PC-9 (cell line): ENCODE measurements around the gene PTPN2. TPM values are rescaled to one million over a fixed set of nuclear protein-coding genes. Genes with fewer than 3 reads are reported as not detected.

Source experiments
- BruUV-seq: library from RNA; stranded (reverse); fragments of 400-500 nt; replicated peaks from 2 replicates; lab custom pipeline; 2021; lab: Mats Ljungman, UMichigan
- CTCF ChIA-PET: fragments of 300-600 bp; sonication (Branson Sonifier 250); formaldehyde crosslinking; loops from one replicate; lab custom pipeline; 2022; ENCODE audit warnings: antibody characterized with exemption; lab: Charles Lee
- POLR2A ChIA-PET: fragments of 300-600 bp; sonication (Branson Sonifier 250); formaldehyde crosslinking; loops from one replicate; lab custom pipeline; 2022; ENCODE audit warnings: antibody characterized with exemption; ENCODE audit not compliant: unreplicated experiment; lab: Charles Lee
- DNase-seq, 2 experiments: peaks; one replicate each; pipeline versions ENCODE4 v3.0.0 to v3.0.0-alpha.2; 2015 to 2022; ENCODE audit warnings: mixed read lengths in 1 of 2
- H2AFZ ChIP-seq: fragments of 200-600 bp; sonication (generic); 2 replicates; pipeline ENCODE4 v1.8.1; 2017; ENCODE audit warnings: antibody characterized with exemption
- H3F3A ChIP-seq: fragments of 200-600 bp; sonication (generic); 2 replicates; pipeline ENCODE4 v1.8.1; 2017; ENCODE audit warnings: antibody characterized with exemption, mild to moderate bottlenecking, low read depth; ENCODE audit not compliant: insufficient read depth
- H3K27ac ChIP-seq: fragments of 200-600 bp; sonication (generic); 2 replicates; pipeline ENCODE4 v1.6.1; 2016; ENCODE audit warnings: mixed run types
- H3K27me3 ChIP-seq: fragments of 200-600 bp; sonication (generic); 2 replicates; pipeline ENCODE4 v1.6.1; 2016; ENCODE audit warnings: low read depth, mixed run types; ENCODE audit not compliant: insufficient read depth
- H3K36me3 ChIP-seq: fragments of 200-600 bp; sonication (generic); 2 replicates; pipeline ENCODE4 v1.6.1; 2016; ENCODE audit warnings: low read depth, mixed run types
- H3K4me1 ChIP-seq: fragments of 200-600 bp; sonication (generic); replicated peaks from 2 replicates; pipeline ENCODE4 v1.6.1; 2016; ENCODE audit warnings: mixed run types; ENCODE audit not compliant: insufficient read depth
- H3K4me2 ChIP-seq: fragments of 200-600 bp; sonication (generic); 2 replicates; pipeline ENCODE4 v1.6.1; 2017; ENCODE audit warnings: mixed run types
- H3K4me3 ChIP-seq: fragments of 200-600 bp; sonication (generic); 2 replicates; pipeline ENCODE4 v1.6.1; 2016; ENCODE audit warnings: mixed run types
- H3K79me2 ChIP-seq: fragments of 200-600 bp; sonication (generic); 2 replicates; pipeline ENCODE4 v1.6.1; 2017; ENCODE audit warnings: low read depth, mixed run types
- H3K9me2 ChIP-seq: fragments of 200-600 bp; sonication (generic); 2 replicates; pipeline ENCODE4 v1.8.1; 2017; ENCODE audit warnings: mild to moderate bottlenecking; ENCODE audit not compliant: insufficient read depth
- H3K9me3 ChIP-seq: fragments of 200-600 bp; sonication (generic); 2 replicates; pipeline ENCODE4 v1.8.1; 2016; ENCODE audit warnings: low read depth; ENCODE audit not compliant: insufficient read depth
- H4K20me1 ChIP-seq: fragments of 200-600 bp; sonication (generic); 2 replicates; pipeline ENCODE4 v1.8.1; 2017; ENCODE audit not compliant: insufficient read depth
- EZH2 ChIP-seq: fragments of 200-600 bp; sonication (generic); IDR thresholded peaks from 2 replicates; pipeline ENCODE4 v1.8.0; 2017; ENCODE audit warnings: antibody characterized with exemption, low read depth
- intact Hi-C: fragments of 100-400 bp; cut with micrococcal nuclease; formaldehyde crosslinking; loops from one replicate; pipeline ENCODE4 v1.10.0; 2022; ENCODE audit not compliant: unreplicated experiment
- total RNA-seq: library from RNA; stranded (reverse); gene quantifications from 2 replicates; pipeline ENCODE4 v1.2.3, GENCODE V29; 2021
- TF ChIP-seq, protein P1 (sequence below): fragments of 200-600 bp; sonication (generic); conservative IDR thresholded peaks from 2 replicates; pipeline ENCODE4 v1.6.1; 2017; ENCODE audit warnings: mixed run types, antibody characterized with exemption, mild to moderate bottlenecking, moderate library complexity

PTPN2 gene
- total RNA-seq, 1 experiment from 2014 or later: 78.1 TPM

- TF ChIP-seq, protein P1, sequence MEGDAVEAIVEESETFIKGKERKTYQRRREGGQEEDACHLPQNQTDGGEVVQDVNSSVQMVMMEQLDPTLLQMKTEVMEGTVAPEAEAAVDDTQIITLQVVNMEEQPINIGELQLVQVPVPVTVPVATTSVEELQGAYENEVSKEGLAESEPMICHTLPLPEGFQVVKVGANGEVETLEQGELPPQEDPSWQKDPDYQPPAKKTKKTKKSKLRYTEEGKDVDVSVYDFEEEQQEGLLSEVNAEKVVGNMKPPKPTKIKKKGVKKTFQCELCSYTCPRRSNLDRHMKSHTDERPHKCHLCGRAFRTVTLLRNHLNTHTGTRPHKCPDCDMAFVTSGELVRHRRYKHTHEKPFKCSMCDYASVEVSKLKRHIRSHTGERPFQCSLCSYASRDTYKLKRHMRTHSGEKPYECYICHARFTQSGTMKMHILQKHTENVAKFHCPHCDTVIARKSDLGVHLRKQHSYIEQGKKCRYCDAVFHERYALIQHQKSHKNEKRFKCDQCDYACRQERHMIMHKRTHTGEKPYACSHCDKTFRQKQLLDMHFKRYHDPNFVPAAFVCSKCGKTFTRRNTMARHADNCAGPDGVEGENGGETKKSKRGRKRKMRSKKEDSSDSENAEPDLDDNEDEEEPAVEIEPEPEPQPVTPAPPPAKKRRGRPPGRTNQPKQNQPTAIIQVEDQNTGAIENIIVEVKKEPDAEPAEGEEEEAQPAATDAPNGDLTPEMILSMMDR: no peak
- TF ChIP-seq EZH2: no peak
- peaks cover 43% of the 10 kb centered on the region for H3K36me3 ChIP-seq
- no peaks in the 10 kb centered on the region for H4K20me1 ChIP-seq
- no peak for DNase-seq
- 0 out of 2 replicates have a peak, but pooled peaks cover 10% of the 10 kb centered on the region for H3K9me3 ChIP-seq
- H3K4me3 ChIP-seq: no peak overlapping the region
- peaks cover 7% of the 10 kb centered on the region for H3F3A ChIP-seq
- H3K4me2 ChIP-seq: no peak overlapping the region
- CTCF ChIA-PET: no interaction called here
- POLR2A ChIA-PET: no interaction called here
- no TSS peak for BruUV-seq
- peaks cover 15% of the 10 kb centered on the region; the same call in 1 of the 2 replicates for H3K79me2 ChIP-seq
- no peak overlapping the region for H2AFZ ChIP-seq
- H3K27ac ChIP-seq: peak overlapping the region; percentile 7; the same call in 1 of the 2 replicates
- no peaks in the 10 kb centered on the region for H3K27me3 ChIP-seq
- no peaks in the 10 kb centered on the region for H3K4me1 ChIP-seq
- H3K9me2 ChIP-seq: no peaks in the 10 kb centered on the region
- intact Hi-C loops: no loop called here
Measured at GRCh38 chr18:12828116-12829051, 55.7 kb downstream of the PTPN2 start.

- BruUV-seq: no TSS peak
- no peak overlapping the region for H3K4me3 ChIP-seq
- no peak overlapping the region for H3K4me2 ChIP-seq
- POLR2A ChIA-PET: no interaction called here
- TF ChIP-seq, protein P1: no peak
- no peak for TF ChIP-seq EZH2
- H3K36me3 ChIP-seq: peaks cover 43% of the 10 kb centered on the region
- intact Hi-C loops: no loop called here
- H3K27ac ChIP-seq: no peak overlapping the region
- no peaks in the 10 kb centered on the region for H3K9me2 ChIP-seq
- peaks cover 13% of the 10 kb centered on the region; the same call in 1 of the 2 replicates for H3K79me2 ChIP-seq
- H3K27me3 ChIP-seq: no peaks in the 10 kb centered on the region
- DNase-seq: no peak
- peaks cover 7% of the 10 kb centered on the region for H3F3A ChIP-seq
- H2AFZ ChIP-seq: no peak overlapping the region
- H3K4me1 ChIP-seq: no peaks in the 10 kb centered on the region
- CTCF ChIA-PET: interaction anchor here (0.7 kb wide), 1 partner anchor 41 kb away, joined by 7 read pairs; no protein-coding TSS in a partner anchor
- H3K9me3 ChIP-seq: 0 out of 2 replicates have a peak, but pooled peaks cover 10% of the 10 kb centered on the region
- H4K20me1 ChIP-seq: no peaks in the 10 kb centered on the region
Measured at GRCh38 chr18:12827588-12827987, 56.4 kb downstream of the PTPN2 start.

GRCh38 chr18:12825230-12825629 lies 58.8 kb downstream of the PTPN2 start:
- no TSS peak for BruUV-seq
- CTCF ChIA-PET: no interaction called here
- H3K36me3 ChIP-seq: peaks cover 29% of the 10 kb centered on the region
- no peak overlapping the region for H3K4me2 ChIP-seq
- H4K20me1 ChIP-seq: no peaks in the 10 kb centered on the region
- no peaks in the 10 kb centered on the region for H3K9me2 ChIP-seq
- TF ChIP-seq EZH2: no peak
- TF ChIP-seq, protein P1: no peak
- H3K27me3 ChIP-seq: no peaks in the 10 kb centered on the region
- H3K4me1 ChIP-seq: no peaks in the 10 kb centered on the region
- peaks cover 15% of the 10 kb centered on the region; the same call in 1 of the 2 replicates for H3K79me2 ChIP-seq
- no peak overlapping the region for H3K4me3 ChIP-seq
- no peak for DNase-seq
- H2AFZ ChIP-seq: no peak overlapping the region
- H3K9me3 ChIP-seq: 0 out of 2 replicates have a peak, but pooled peaks cover 10% of the 10 kb centered on the region
- H3F3A ChIP-seq: peaks cover 7% of the 10 kb centered on the region
- POLR2A ChIA-PET: no interaction called here
- H3K27ac ChIP-seq: no peak overlapping the region
- intact Hi-C loops: no loop called here
